GM12872 (cell line): ENCODE results near the gene ABHD16A.
A peak's percentile ranks its signal among the peaks of the same experiment; 100 is the strongest.

Experiments
- CTCF ChIP-seq: IDR thresholded peaks from 3 replicates; pipeline ENCODE4 v1.5.1; 2011; ENCODE audit warnings: low read depth, mild to moderate bottlenecking, low read length, moderate library complexity; ENCODE audit not compliant: insufficient read depth

The ABHD16A gene

GRCh38 chr6:31663961-31664789 is 38.9 kb downstream of the ABHD16A start:
- TF ChIP-seq CTCF, result no peak

GRCh38 chr6:31663126-31663960 is 39.8 kb downstream of the ABHD16A start:
- TF ChIP-seq CTCF, result no peak

- TF ChIP-seq CTCF, result no peak
Measured at GRCh38 chr6:31662124-31662723, 40.9 kb downstream of the ABHD16A start.

GRCh38 chr6:31661262-31662123 is 41.6 kb downstream of the ABHD16A start:
- peak; percentile 24; the same call in 1 of the 3 replicates for TF ChIP-seq CTCF

- TF ChIP-seq CTCF, result no peak
Measured at GRCh38 chr6:31660381-31661261, 42.5 kb downstream of the ABHD16A start, which contains the start of gene C6orf47. Gene C6orf47 (minus strand): TSS chr6:31660778. CDS start chr6:31659947, 831 bp downstream.

GRCh38 chr6:31659649-31660380 is 43.3 kb downstream of the ABHD16A start:
- no peak for TF ChIP-seq CTCF
